OCI-LY7 (cell line): ENCODE measurements around the gene TTLL10. TPM values are rescaled to one million over a fixed set of nuclear protein-coding genes. Genes with fewer than 3 reads are reported as not detected.

ENCODE experiments used
- BruUV-seq: library from RNA; stranded (reverse); fragments of 400-500 nt; replicated peaks from 2 replicates; lab custom pipeline; 2021; lab: Mats Ljungman, UMichigan
- CTCF ChIA-PET: fragments of 300-600 bp; sonication (Branson Sonifier 250); formaldehyde crosslinking; loops from one replicate; lab custom pipeline; 2022; ENCODE audit warnings: antibody characterized with exemption; ENCODE audit not compliant: unreplicated experiment; lab: Charles Lee
- POLR2A ChIA-PET: fragments of 300-600 bp; sonication (Branson Sonifier 250); formaldehyde crosslinking; loops from one replicate; lab custom pipeline; 2022; ENCODE audit warnings: antibody characterized with exemption; lab: Charles Lee
- DNase-seq: peaks from one replicate; pipeline ENCODE4 v3.0.0-alpha.2; 2015; ENCODE audit warnings: low spot score
- H2AFZ ChIP-seq: fragments of 200-600 bp; sonication (generic), shearing (Covaris generic); 2 replicates; pipeline ENCODE4 v1.6.1; 2014; ENCODE audit warnings: mild to moderate bottlenecking, antibody characterized with exemption, low read length, moderate library complexity
- H3K27ac ChIP-seq: fragments of 200-600 bp; sonication (generic); 2 replicates; pipeline ENCODE4 v1.5.1; 2014; ENCODE audit warnings: mixed run types, low read depth, mild to moderate bottlenecking, moderate library complexity, low read length, inconsistent platforms; ENCODE audit not compliant: poor library complexity, severe bottlenecking
- H3K36me3 ChIP-seq: fragments of 200-600 bp; sonication (generic); 2 replicates; pipeline ENCODE4 v1.6.1; 2014; ENCODE audit warnings: mild to moderate bottlenecking, antibody characterized with exemption, low read length, moderate library complexity, mixed read lengths; ENCODE audit not compliant: insufficient read depth
- H3K4me1 ChIP-seq: fragments of 200-600 bp; sonication (generic); 2 replicates; pipeline ENCODE4 v1.5.1; 2014; ENCODE audit warnings: mild to moderate bottlenecking, low read length; ENCODE audit not compliant: insufficient read depth, poor library complexity, severe bottlenecking
- H3K4me2 ChIP-seq: fragments of 200-600 bp; sonication (generic); 2 replicates; pipeline ENCODE4 v1.6.1; 2014; ENCODE audit warnings: mild to moderate bottlenecking, low read length
- H3K4me3 ChIP-seq: fragments of 200-600 bp; sonication (generic); 2 replicates; pipeline ENCODE4 v1.5.1; 2014; ENCODE audit warnings: mild to moderate bottlenecking, low read depth, low read length; ENCODE audit not compliant: poor library complexity, severe bottlenecking
- H3K79me2 ChIP-seq: fragments of 200-600 bp; sonication (generic); 2 replicates; pipeline ENCODE4 v1.6.1; 2016; ENCODE audit warnings: low read depth, mild to moderate bottlenecking, low read length, moderate library complexity, mixed read lengths; ENCODE audit not compliant: insufficient read depth
- H3K9me2 ChIP-seq: fragments of 200-600 bp; sonication (generic); 2 replicates; pipeline ENCODE4 v1.6.1; 2016; ENCODE audit warnings: mild to moderate bottlenecking, low read length, mixed read lengths; ENCODE audit not compliant: insufficient read depth
- H3K9me3 ChIP-seq: fragments of 200-600 bp; sonication (generic); 2 replicates; pipeline ENCODE4 v1.6.1; 2014; ENCODE audit warnings: mild to moderate bottlenecking, mixed run types, low read length, mixed read lengths
- H4K20me1 ChIP-seq: fragments of 200-600 bp; sonication (generic); 2 replicates; pipeline ENCODE4 v1.6.1; 2014; ENCODE audit warnings: mild to moderate bottlenecking, antibody characterized with exemption, low read length, moderate library complexity, mixed read lengths; ENCODE audit not compliant: insufficient read depth
- CTCF ChIP-seq: fragments of 200-600 bp; sonication (generic); conservative IDR thresholded peaks from 2 replicates; pipeline ENCODE4 v1.5.1; 2014; ENCODE audit warnings: mild to moderate bottlenecking, antibody characterized with exemption, low read length, moderate library complexity, mixed read lengths
- EZH2phosphoT487 ChIP-seq: fragments of 200-600 bp; sonication (generic); IDR thresholded peaks from 2 replicates; pipeline ENCODE4 v1.6.1; 2018; ENCODE audit warnings: low read depth, borderline replicate concordance, mild to moderate bottlenecking, mixed run types, antibody characterized with exemption, low read length, moderate library complexity, mixed read lengths
- intact Hi-C: fragments of 100-400 bp; cut with micrococcal nuclease; formaldehyde crosslinking; loops from one replicate; pipeline ENCODE4 v1.10.0; 2022; ENCODE audit not compliant: unreplicated experiment
- total RNA-seq, 2 experiments: library from RNA; depleted of rRNA in 1 of 2; stranded (reverse); fragments of >200 nt in 1 of 2; shearing (Covaris generic) in 1 of 2; gene quantifications; 2 replicates each; pipeline ENCODE4 v1.2.3, GENCODE V29; 2014 to 2022

TTLL10 gene
- total RNA-seq, 2 experiments from 2014 or later, result not detected

DNA sequence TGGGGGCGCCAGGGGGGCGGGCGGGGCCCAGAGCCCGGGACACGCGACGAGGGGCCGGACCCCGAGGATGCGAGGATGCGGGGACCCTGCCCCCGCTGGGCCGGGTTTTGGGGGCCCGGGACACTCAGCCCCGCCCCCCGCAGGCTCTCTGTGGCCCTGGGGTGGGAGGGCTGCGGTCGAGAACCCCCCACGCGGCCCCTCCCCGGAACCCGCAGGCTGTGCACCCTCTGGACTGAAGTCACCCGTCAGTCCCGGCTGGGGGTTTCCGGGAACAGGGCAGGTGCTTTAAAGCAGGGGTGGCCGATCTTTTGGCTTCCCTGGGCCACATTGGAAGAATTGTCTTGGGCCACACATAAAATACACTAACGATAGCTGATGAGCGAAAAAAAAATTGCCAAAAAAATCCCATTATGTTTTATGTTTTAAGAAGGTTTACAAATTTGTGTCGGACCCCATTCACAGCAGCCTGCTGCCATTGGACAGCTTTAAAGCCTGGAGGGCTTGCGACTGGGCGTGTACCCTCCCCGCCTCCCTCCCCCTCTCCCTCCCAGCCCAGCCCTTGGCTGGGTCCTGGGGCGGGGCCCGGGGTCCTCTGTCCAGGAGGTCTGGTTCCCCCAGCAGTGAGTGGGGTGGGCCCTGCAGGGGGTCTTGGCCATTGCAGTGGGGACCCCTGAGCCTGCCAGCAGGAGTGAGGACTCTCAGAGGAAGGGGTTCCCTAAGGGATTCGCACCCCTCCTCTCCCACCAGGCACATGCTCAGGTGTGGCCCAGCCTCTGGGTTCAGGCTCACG lies 36.2 kb upstream of the TTLL10 start:
- H3K4me2 ChIP-seq, result peak overlapping the region; percentile 39; the same call in 1 of the 2 replicates
- intact Hi-C loops, result no loop called here
- no peaks in the 10 kb centered on the region for H4K20me1 ChIP-seq
- DNase-seq, result peak; percentile 48
- ChIA-PET CTCF (no interaction called here), POLR2A (interaction anchor here (1.8 kb wide), 1 partner anchor 94 kb away, joined by 8 read pairs; no protein-coding TSS in a partner anchor)
- peaks cover 18% of the 10 kb centered on the region for H3K4me1 ChIP-seq
- BruUV-seq, result no TSS peak
- H3K79me2 ChIP-seq, result no peaks in the 10 kb centered on the region
- H3K27ac ChIP-seq, result no peak overlapping the region
- no peaks in the 10 kb centered on the region for H3K36me3 ChIP-seq
- H3K4me3 ChIP-seq, result peak overlapping the region; percentile 31
- no peak for TF ChIP-seq EZH2phosphoT487
- no peak for TF ChIP-seq CTCF
- no peaks in the 10 kb centered on the region for H3K9me2 ChIP-seq
- H2AFZ ChIP-seq, result no peak overlapping the region
- H3K9me3 ChIP-seq, result no peaks in the 10 kb centered on the region

- ChIA-PET POLR2A (no interaction called here), CTCF (no interaction called here)
- H3K27ac ChIP-seq, result no peak overlapping the region
- no peak overlapping the region for H3K4me2 ChIP-seq
- no peaks in the 10 kb centered on the region for H3K9me3 ChIP-seq
- peaks cover 37% of the 10 kb centered on the region for H3K4me1 ChIP-seq
- no TSS peak for BruUV-seq
- intact Hi-C loops, result no loop called here
- no peak overlapping the region for H3K4me3 ChIP-seq
- no peak overlapping the region for H2AFZ ChIP-seq
- H3K9me2 ChIP-seq, result no peaks in the 10 kb centered on the region
- H4K20me1 ChIP-seq, result no peaks in the 10 kb centered on the region
- H3K36me3 ChIP-seq, result no peaks in the 10 kb centered on the region
- TF ChIP-seq CTCF, result no peak
- no peak for TF ChIP-seq EZH2phosphoT487
- no peak for DNase-seq
- no peaks in the 10 kb centered on the region for H3K79me2 ChIP-seq
Observed at GRCh38 chr1:1140673-1141072, 33.0 kb upstream of the TTLL10 start.

DNA sequence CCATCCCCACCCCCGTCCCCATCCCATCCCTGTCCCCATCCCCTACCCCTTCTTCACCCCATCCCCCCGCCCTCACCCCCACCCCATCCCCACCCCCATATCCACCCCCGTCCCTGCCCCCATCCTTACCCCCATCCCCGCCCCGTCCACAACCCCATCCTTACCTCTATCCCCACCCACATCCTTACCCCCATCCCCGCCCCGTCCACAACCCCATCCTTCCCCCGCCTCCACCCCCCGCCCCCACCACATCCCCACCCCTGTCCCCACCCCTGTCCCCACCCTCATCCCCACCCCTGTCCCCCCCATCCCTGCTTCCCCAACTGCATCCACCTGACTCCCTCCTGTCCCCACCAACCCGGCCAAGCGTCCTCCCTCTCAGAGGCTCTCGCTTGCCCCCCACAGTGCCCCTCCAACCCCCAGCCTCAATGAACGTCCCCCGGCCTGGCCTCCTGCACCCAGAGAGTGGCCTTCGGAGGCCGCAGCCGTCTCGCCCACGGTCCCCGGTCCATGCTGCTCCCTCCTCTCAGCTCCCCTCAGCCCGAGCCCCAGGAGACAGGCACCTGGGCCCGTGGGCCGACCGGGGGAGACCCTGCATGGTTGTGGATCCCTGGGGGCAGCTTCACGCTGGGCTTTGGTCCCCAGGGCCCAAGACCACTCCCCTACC lies 32.3 kb upstream of the TTLL10 start:
- no peak overlapping the region for H2AFZ ChIP-seq
- TF ChIP-seq CTCF, result no peak
- TF ChIP-seq EZH2phosphoT487, result no peak
- BruUV-seq, result no TSS peak
- intact Hi-C loops, result no loop called here
- no peaks in the 10 kb centered on the region for H3K9me3 ChIP-seq
- H3K4me1 ChIP-seq, result peaks cover 33% of the 10 kb centered on the region
- no peaks in the 10 kb centered on the region for H3K79me2 ChIP-seq
- DNase-seq, result no peak
- no peak overlapping the region for H3K4me2 ChIP-seq
- no peaks in the 10 kb centered on the region for H3K36me3 ChIP-seq
- H3K4me3 ChIP-seq, result no peak overlapping the region
- POLR2A ChIA-PET, result no interaction called here
- H3K27ac ChIP-seq, result no peak overlapping the region
- H3K9me2 ChIP-seq, result no peaks in the 10 kb centered on the region
- CTCF ChIA-PET, result no interaction called here
- no peaks in the 10 kb centered on the region for H4K20me1 ChIP-seq
